ENCODE data around the gene CDON. TPM values are rescaled to one million over a fixed set of nuclear protein-coding genes. Genes with fewer than 3 reads are reported as not detected.

Gene CDON
- polyA plus RNA-seq, 2 of the 4 experiments (the other 2 are of a cell fraction): 1.7 to 5.6 TPM

- H3K4me1 ChIP-seq: no peaks in the 10 kb centered on the region; the same call in 2 of the 3 replicates
- ATAC-seq: no peak
- FAIRE-seq: no peak
- no peak overlapping the region for H3K4me2 ChIP-seq
- H3K4me3 ChIP-seq: no peak overlapping the region
- WGBS (ENCODE audit: missing lambda C conversion rate): 67% methylated on average over 1 of the region's 1 CpG
- POLR2A ChIA-PET: no interaction called here
- CTCF ChIA-PET: no interaction called here
- DNase-seq (ENCODE audit: low read depth in 1 of 2, low spot score in 1 of 2): no peak
- TF ChIP-seq RNF2 (IDR thresholded peaks at IDR 0.05; ENCODE audit: borderline replicate concordance, low read depth): no peak
- no peak for TF ChIP-seq MYC (IDR thresholded peaks at IDR 0.05; ENCODE audit: borderline replicate concordance, low read length)
- no peak for TF ChIP-seq ZSCAN20 (CRISPR knock-in tag; IDR thresholded peaks at IDR 0.05)
- no peak for TF ChIP-seq TFCP2L1 (CRISPR knock-in tag; IDR thresholded peaks at IDR 0.05)
- no peak for TF ChIP-seq HDAC2 (IDR thresholded peaks at IDR 0.05)
- H3K9me3 ChIP-seq: no peaks in the 10 kb centered on the region
- no peak overlapping the region for H3K27ac ChIP-seq
Measured at GRCh38 chr11:126049159-126049558, 13.5 kb downstream of the CDON start.

DNA sequence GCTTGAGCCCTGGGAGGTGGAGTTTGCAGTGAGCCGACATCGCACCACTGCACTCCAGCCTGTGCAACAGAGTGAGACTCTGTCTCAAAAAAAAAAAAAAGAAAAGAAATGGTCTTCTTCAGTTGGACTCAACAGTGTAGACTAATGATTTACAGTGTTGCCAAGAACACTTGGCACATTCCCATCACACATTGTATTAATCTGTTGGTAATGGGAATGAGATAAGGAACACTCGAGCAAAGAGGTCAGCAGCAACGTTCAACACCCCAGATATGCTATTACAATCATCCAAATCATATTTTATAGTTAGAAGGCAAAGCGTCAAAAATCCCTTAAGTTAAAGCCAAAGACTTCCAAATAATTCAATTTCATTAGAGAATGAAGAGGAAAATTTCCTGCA is 14.5 kb downstream of the CDON start:
- no peaks in the 10 kb centered on the region for H3K9me3 ChIP-seq
- no peak overlapping the region for H3K27ac ChIP-seq
- no peak for TF ChIP-seq EP300 (IDR thresholded peaks at IDR 0.05)
- CTCF ChIA-PET: interaction anchor here (1.7 kb wide), 1 partner anchor 10 kb away, joined by 5 read pairs; no protein-coding TSS in a partner anchor
- H3K4me3 ChIP-seq: no peak overlapping the region
- no peak for FAIRE-seq
- H3K4me1 ChIP-seq: no peaks in the 10 kb centered on the region; the same call in 2 of the 3 replicates
- no peak for ATAC-seq
- no peak for DNase-seq (ENCODE audit: low read depth in 1 of 2, low spot score in 1 of 2)
- no peak overlapping the region for H3K4me2 ChIP-seq
- POLR2A ChIA-PET: no interaction called here
- 88% methylated on average over 4 of the region's 5 CpGs for WGBS (ENCODE audit: missing lambda C conversion rate)

- H3K4me2 ChIP-seq: no peak overlapping the region
- H3K27ac ChIP-seq: no peak overlapping the region
- WGBS (ENCODE audit: missing lambda C conversion rate): 61% methylated on average over 5 of the region's 5 CpGs
- TF ChIP-seq NFE2L2 (conservative IDR thresholded peaks at IDR 0.05; ENCODE audit: low read length) (no peak), ATOH8 (CRISPR knock-in tag; IDR thresholded peaks at IDR 0.05; ENCODE audit: low read depth) (no peak), EHMT2 (IDR thresholded peaks at IDR 0.05; ENCODE audit: low read depth) (no peak), POLR2A (IDR thresholded peaks at IDR 0.05; ENCODE audit: low read length) (no peak), JUN (IDR thresholded peaks at IDR 0.05) (no peak), ZNF302 (CRISPR knock-in tag; IDR thresholded peaks at IDR 0.05) (no peak), RARB (CRISPR knock-in tag; IDR thresholded peaks at IDR 0.05) (no peak), ZSCAN20 (CRISPR knock-in tag; IDR thresholded peaks at IDR 0.05) (no peak)
- TF ChIP-seq, protein P1, sequence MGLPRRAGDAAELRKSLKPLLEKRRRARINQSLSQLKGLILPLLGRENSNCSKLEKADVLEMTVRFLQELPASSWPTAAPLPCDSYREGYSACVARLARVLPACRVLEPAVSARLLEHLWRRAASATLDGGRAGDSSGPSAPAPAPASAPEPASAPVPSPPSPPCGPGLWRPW (IDR thresholded peaks at IDR 0.05): no peak
- TF ChIP-seq, protein P2, sequence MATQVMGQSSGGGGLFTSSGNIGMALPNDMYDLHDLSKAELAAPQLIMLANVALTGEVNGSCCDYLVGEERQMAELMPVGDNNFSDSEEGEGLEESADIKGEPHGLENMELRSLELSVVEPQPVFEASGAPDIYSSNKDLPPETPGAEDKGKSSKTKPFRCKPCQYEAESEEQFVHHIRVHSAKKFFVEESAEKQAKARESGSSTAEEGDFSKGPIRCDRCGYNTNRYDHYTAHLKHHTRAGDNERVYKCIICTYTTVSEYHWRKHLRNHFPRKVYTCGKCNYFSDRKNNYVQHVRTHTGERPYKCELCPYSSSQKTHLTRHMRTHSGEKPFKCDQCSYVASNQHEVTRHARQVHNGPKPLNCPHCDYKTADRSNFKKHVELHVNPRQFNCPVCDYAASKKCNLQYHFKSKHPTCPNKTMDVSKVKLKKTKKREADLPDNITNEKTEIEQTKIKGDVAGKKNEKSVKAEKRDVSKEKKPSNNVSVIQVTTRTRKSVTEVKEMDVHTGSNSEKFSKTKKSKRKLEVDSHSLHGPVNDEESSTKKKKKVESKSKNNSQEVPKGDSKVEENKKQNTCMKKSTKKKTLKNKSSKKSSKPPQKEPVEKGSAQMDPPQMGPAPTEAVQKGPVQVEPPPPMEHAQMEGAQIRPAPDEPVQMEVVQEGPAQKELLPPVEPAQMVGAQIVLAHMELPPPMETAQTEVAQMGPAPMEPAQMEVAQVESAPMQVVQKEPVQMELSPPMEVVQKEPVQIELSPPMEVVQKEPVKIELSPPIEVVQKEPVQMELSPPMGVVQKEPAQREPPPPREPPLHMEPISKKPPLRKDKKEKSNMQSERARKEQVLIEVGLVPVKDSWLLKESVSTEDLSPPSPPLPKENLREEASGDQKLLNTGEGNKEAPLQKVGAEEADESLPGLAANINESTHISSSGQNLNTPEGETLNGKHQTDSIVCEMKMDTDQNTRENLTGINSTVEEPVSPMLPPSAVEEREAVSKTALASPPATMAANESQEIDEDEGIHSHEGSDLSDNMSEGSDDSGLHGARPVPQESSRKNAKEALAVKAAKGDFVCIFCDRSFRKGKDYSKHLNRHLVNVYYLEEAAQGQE (IDR thresholded peaks at IDR 0.05): no peak
- FAIRE-seq: no peak
- no peaks in the 10 kb centered on the region; the same call in 2 of the 3 replicates for H3K4me1 ChIP-seq
- ChIA-PET CTCF (interaction anchor here (0.7 to 1.7 kb wide), 4 partner anchors 8 to 27 kb away, joined by 3 to 5 read pairs (median 4); partner anchors contain the start of gene CDON), POLR2A (no interaction called here)
- DNase-seq (ENCODE audit: low read depth in 1 of 2, low spot score in 1 of 2): no peak
- no peak for ATAC-seq
- no peak overlapping the region for H3K4me3 ChIP-seq
- H3K9me3 ChIP-seq: no peaks in the 10 kb centered on the region
Measured at GRCh38 chr11:126046570-126047195, 16.0 kb downstream of the CDON start.
